ENCODE results near the gene CENPE. TPM values are rescaled to one million over a fixed set of nuclear protein-coding genes. Genes with fewer than 3 reads are reported as not detected.
A peak's percentile ranks its signal among the peaks of the same experiment; 100 is the strongest.

The CENPE gene
- total RNA-seq, 6 donors from 2014 or later, result 1.0 to 4.2 (median 1.6) TPM

DNA sequence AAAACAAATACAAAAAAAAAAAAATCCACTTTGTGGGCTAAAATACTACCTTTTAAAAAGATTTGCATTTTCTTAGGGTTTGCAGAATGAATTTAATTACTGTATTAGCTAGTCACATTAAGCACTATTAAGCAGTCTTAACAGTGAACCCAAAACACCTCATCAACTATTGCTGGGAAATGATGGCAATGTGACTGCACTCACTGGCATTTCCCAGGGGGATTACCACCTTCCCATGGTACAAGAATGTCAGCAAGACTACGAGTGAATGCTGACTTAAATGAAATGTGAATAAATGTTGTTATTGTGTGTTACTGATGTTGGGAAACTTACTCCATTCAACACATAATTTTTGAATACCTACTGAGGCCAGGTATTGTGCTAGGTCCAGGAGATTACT, 111.6 kb downstream of the CENPE start:
- DNase-seq (no peak), ATAC-seq (ENCODE audit: low FRiP score in 2 of 2) (no peak)
- H3K27ac ChIP-seq, result no peak overlapping the region
- WGBS, 2 donors, result 54 to 79% methylated on average over 1 of the region's 1 CpG
- H3K4me1 ChIP-seq, result no peaks in the 10 kb centered on the region
- H3K4me3 ChIP-seq, result no peak overlapping the region
- H3K9me3 ChIP-seq, result no peaks in the 10 kb centered on the region
- H3K27me3 ChIP-seq, result no peaks in the 10 kb centered on the region
- peaks cover 4 to 74% (median 34%) of the 10 kb centered on the region in 4 donors for H3K36me3 ChIP-seq
- TF ChIP-seq CTCF (IDR thresholded peaks at IDR 0.05) (no peak), POLR2A (IDR thresholded peaks at IDR 0.05) (no peak), EP300 (IDR thresholded peaks at IDR 0.05) (no peak), POLR2AphosphoS5 (IDR thresholded peaks at IDR 0.05) (no peak)

GRCh38 chr4:103085555-103086196, 112.5 kb downstream of the CENPE start:
- H3K36me3 ChIP-seq, result peaks cover 4 to 77% (median 34%) of the 10 kb centered on the region in 4 donors
- WGBS, 2 donors, result 98% methylated on average over 2 of the region's 2 CpGs

DNA sequence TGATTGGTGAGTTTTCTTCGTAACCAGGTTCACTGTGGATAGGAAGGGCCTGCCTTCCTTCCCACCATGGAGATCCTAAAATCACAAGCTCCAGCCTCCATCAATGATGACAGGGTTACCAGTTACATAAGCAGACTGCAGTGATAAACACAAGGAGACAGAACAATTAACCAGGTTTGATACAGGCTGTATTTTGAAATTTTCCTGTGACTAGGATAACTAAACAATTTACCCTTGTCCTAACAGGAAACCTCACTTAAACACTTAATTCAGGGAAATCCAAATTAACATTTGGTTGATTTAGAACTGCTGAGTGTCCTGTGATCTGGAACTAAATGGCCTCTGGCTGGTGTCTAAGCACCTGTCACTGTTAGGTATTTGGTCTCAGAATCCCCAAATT, 118.5 kb downstream of the CENPE start:
- ATAC-seq (ENCODE audit: low FRiP score in 2 of 2) (no peak), DNase-seq (no peak)
- WGBS, 2 donors, result 97 to 100% methylated on average over 1 of the region's 1 CpG
- Histone ChIP-seq H3K4me3 (no peak overlapping the region), H3K9me3 (no peaks in the 10 kb centered on the region), H3K4me1 (peaks cover 5 to 23% (median 11%) of the 10 kb centered on the region in 4 donors), H3K27ac (no peak overlapping the region), H3K27me3 (no peaks in the 10 kb centered on the region), H3K36me3 (peaks cover 0 to 20% (median 6%) of the 10 kb centered on the region in 4 donors)
- TF ChIP-seq POLR2AphosphoS5 (IDR thresholded peaks at IDR 0.05) (no peak), CTCF (IDR thresholded peaks at IDR 0.05) (no peak), EP300 (IDR thresholded peaks at IDR 0.05) (no peak), POLR2A (IDR thresholded peaks at IDR 0.05) (no peak)

More at GRCh38 chr4:103085555-103086196, 112.5 kb downstream of the CENPE start:
- no peak overlapping the region for H3K4me3 ChIP-seq
- H3K27me3 ChIP-seq, result no peaks in the 10 kb centered on the region
- H3K9me3 ChIP-seq, result no peaks in the 10 kb centered on the region
- ATAC-seq (ENCODE audit: low FRiP score in 2 of 2) (no peak), DNase-seq (no peak)
- H3K4me1 ChIP-seq, result no peaks in the 10 kb centered on the region
- H3K27ac ChIP-seq, result no peak overlapping the region
- TF ChIP-seq POLR2AphosphoS5 (IDR thresholded peaks at IDR 0.05) (no peak), EP300 (IDR thresholded peaks at IDR 0.05) (no peak), CTCF (IDR thresholded peaks at IDR 0.05) (no peak), POLR2A (IDR thresholded peaks at IDR 0.05) (no peak)

- no peak for TF ChIP-seq CTCF (IDR thresholded peaks at IDR 0.05)
- no peak for TF ChIP-seq POLR2AphosphoS5 (IDR thresholded peaks at IDR 0.05)
- no peak for TF ChIP-seq EP300 (IDR thresholded peaks at IDR 0.05)
- no peak for TF ChIP-seq POLR2A (IDR thresholded peaks at IDR 0.05)
- no peak for ATAC-seq (ENCODE audit: low FRiP score in 2 of 2)
- no peaks in the 10 kb centered on the region for H3K27me3 ChIP-seq
- DNase-seq, result no peak
- H3K4me1 ChIP-seq, result peaks cover 5 to 23% (median 11%) of the 10 kb centered on the region in 4 donors
- H3K27ac ChIP-seq, result peak within 1 kb of the TSS; percentile 71 to 83 (median 80)
- H3K4me3 ChIP-seq, result peak within 1 kb of the TSS; percentile 29 to 78 (median 66)
- no peaks in the 10 kb centered on the region for H3K9me3 ChIP-seq
- H3K36me3 ChIP-seq, result peaks cover 0 to 15% (median 4%) of the 10 kb centered on the region in 4 donors
- WGBS, 2 donors, result 25 to 32% methylated on average over 15 to 19 of the region's 21 CpGs
These were observed 121.3 kb downstream of the CENPE start, which contains the start of gene SLC9B2 for GRCh38 chr4:103076747-103077347. TSS of gene SLC9B2 (minus strand) at chr4:103076761. CDS start at chr4:103067550, 9,211 bp downstream.
